ENCODE results near the gene ARHGAP29. TPM values are rescaled to one million over a fixed set of nuclear protein-coding genes. Genes with fewer than 3 reads are reported as not detected.

The ARHGAP29 gene
- total RNA-seq, 2 experiments from 2014 or later: not detected

GRCh38 chr1:94122201-94122970, 115.0 kb downstream of the ARHGAP29 start:
- peaks cover 1% of the 10 kb centered on the region for H3K27me3 Mint-ChIP-seq
- no peak overlapping the region for H3K4me3 Mint-ChIP-seq
- ChIA-PET POLR2A (interaction anchor here (1.0 kb wide), 1 partner anchor 12 kb away, joined by 3 read pairs; no protein-coding TSS in a partner anchor), CTCF (interaction anchor here (1.2 kb wide), 1 partner anchor 61 kb away, joined by 4 read pairs; no protein-coding TSS in a partner anchor)
- no peak for TF ChIP-seq CTCF (IDR thresholded peaks at IDR 0.05)
- no peaks in the 10 kb centered on the region for H3K9me3 Mint-ChIP-seq
- no peak overlapping the region for H3K27ac Mint-ChIP-seq
- no peak for DNase-seq
- H3K4me1 Mint-ChIP-seq (ENCODE audit: low read depth): no peaks in the 10 kb centered on the region
- intact Hi-C loops (cut with micrococcal nuclease): no loop called here
- ATAC-seq: no peak
- no peaks in the 10 kb centered on the region for H3K36me3 Mint-ChIP-seq (ENCODE audit: low read depth)

Other genes with a start within 250 kb of the ARHGAP29 start
- not detected for gene ABCA4, start 116.4 kb downstream of the ARHGAP29 start, total RNA-seq
- 10 to 100 TPM; 31.3 to 31.9 TPM for gene ABCD3, start 180.8 kb upstream of the ARHGAP29 start, total RNA-seq